C4-2B (cell line): ENCODE data around the gene CA5A.
A peak's percentile ranks its signal among the peaks of the same experiment; 100 is the strongest.
"Not testable (repeated sequence)": the region's sequence is repeated elsewhere in the genome, so short reads cannot be mapped to it uniquely, and the experiment has no call there.

Experiments used
- H3K27ac ChIP-seq: fragments of 450-650 bp; 2 replicates; pipeline ENCODE4 v1.5.1; 2017
- ZFX ChIP-seq: fragments of 450-650 bp; IDR thresholded peaks from 2 replicates; pipeline ENCODE4 v1.6.1; 2017
- TF ChIP-seq, protein P1 (sequence below): fragments of 450-650 bp; conservative IDR thresholded peaks from 2 replicates; pipeline ENCODE4 v1.5.1; 2017; ENCODE audit warnings: mild to moderate bottlenecking

Gene CA5A

DNA sequence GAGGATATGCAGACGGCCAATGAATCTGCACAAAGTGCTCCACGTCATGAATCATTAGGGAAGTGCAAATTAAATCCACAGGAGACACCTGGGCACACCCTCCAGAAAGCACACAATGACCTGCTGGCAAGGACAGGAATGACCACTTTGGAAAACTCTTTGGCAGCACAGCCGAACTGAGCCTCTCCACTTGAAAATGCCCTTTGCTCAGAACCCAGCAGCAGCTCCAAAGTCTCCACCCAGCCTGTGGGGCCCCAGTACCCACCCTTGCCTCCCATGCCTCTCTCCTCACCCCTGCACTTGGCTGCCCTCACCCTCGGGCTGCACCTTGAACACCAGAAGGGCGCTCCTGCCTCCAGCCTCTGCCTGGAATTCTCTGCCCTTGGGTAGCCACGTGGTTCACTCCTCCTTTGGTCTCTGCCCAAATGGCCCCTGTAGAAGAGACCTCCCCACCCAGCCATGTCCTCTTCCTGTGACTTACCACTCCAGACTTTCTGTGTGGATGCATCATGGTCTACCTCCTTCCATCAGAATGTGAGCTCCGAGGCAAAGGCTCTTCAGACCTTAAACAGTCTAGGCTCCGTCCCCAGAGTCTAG is 50.9 kb downstream of the CA5A start:
- not testable (repeated sequence) for H3K27ac ChIP-seq

DNA sequence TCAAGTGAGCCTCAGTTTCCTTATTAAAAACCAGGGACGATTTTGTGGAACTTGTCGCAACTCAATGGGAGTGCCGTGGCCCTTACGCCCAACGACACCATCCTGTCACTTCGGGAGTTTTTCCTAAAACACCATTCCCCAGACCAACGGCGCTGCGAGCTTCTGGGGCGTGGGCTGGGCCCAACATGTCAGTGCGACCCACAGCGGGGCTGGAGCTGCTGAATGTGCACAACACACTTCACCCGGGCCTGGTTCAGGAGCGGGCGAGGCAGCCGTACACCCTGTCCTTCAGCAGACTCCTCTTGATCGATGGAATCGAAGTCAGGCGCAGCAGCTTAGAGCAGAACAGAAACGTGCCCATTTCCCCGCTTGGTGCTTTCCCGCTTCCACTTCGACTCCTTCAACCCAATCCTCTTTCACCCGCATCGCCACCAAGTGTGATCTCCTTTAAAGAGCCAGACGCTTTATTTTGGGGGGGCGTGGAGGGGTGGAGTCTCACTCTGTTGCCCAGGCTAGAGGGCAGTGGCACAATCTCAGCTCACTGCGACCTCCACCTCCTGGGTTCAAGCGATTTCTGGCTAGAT is 53.8 kb downstream of the CA5A start:
- TF ChIP-seq ZFX, result no peak
- TF ChIP-seq, protein P1, sequence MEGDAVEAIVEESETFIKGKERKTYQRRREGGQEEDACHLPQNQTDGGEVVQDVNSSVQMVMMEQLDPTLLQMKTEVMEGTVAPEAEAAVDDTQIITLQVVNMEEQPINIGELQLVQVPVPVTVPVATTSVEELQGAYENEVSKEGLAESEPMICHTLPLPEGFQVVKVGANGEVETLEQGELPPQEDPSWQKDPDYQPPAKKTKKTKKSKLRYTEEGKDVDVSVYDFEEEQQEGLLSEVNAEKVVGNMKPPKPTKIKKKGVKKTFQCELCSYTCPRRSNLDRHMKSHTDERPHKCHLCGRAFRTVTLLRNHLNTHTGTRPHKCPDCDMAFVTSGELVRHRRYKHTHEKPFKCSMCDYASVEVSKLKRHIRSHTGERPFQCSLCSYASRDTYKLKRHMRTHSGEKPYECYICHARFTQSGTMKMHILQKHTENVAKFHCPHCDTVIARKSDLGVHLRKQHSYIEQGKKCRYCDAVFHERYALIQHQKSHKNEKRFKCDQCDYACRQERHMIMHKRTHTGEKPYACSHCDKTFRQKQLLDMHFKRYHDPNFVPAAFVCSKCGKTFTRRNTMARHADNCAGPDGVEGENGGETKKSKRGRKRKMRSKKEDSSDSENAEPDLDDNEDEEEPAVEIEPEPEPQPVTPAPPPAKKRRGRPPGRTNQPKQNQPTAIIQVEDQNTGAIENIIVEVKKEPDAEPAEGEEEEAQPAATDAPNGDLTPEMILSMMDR, result no peak
- no peak overlapping the region for H3K27ac ChIP-seq

DNA sequence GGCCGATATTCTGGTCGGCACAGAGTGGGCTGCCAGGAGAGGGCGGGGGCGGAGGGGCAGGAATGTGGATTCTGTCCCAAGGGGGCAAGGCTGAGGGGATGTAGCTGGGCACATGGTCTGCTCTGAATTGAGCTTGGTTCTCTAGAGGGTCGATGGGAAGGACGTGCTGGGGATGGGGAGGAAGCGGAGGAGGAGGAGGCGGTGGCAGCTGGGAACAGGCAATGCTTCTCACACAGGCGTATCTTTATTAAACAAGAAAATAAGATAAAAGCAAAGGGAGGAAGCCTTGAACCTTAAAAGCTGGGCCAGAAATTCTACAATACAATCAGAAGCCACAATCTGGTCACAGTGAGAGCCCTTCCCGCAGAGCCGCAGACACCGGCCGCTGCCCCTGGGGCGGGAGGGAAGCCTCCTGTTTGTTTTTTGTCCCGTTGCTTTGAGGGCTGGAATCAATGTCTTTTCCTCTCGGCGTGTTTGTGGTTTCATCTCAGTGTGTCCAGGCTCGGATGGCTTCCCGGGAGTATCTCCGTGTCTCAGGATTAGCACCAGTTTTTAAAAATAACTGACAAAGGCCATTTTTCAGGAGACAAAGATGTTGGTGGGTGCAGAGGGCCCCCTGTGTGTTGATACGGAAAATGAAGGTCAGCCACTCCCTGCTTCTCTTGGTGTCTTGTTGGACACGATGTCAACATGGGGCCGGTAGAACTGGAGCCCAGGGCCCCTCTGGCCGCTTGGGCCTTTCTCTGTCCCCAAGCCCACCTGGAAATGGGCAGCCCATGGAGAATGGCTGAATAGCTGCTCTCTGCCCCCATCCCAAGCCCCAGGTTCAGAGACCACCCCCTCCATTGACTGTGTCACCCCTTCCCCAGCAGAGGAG is 54.8 kb downstream of the CA5A start:
- no peak overlapping the region for H3K27ac ChIP-seq
- TF ChIP-seq, protein P1, result no peak
- TF ChIP-seq ZFX, result no peak

DNA sequence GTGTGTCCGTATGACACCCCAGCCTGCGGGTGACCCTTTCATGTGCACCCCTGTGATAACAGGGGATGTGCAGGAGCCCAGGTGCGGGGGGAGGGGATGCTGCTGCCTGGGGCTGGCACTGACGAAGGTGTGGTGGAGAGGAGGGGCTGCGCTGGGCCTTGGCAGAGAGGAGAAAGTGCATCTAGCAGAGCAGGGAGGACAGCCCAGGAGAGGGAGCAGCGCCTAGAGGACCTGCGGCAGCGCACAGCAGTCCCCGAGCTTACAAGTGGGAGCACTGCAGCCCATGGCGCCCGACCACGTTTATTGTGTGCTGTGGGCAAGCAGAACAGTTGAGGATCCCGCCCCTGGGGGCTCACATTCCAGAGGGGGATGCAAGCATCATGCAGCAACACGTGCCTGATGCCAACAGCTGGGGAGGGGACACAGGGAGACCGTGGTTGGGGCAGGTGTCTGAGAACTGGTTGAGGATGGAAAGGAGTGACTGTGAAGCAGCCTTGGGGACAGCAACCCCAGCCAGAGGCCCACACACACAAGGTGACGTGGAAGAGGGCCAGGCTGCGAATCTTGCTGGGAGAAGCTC is 56.1 kb downstream of the CA5A start:
- H3K27ac ChIP-seq, result no peak overlapping the region
- TF ChIP-seq ZFX, result no peak

DNA sequence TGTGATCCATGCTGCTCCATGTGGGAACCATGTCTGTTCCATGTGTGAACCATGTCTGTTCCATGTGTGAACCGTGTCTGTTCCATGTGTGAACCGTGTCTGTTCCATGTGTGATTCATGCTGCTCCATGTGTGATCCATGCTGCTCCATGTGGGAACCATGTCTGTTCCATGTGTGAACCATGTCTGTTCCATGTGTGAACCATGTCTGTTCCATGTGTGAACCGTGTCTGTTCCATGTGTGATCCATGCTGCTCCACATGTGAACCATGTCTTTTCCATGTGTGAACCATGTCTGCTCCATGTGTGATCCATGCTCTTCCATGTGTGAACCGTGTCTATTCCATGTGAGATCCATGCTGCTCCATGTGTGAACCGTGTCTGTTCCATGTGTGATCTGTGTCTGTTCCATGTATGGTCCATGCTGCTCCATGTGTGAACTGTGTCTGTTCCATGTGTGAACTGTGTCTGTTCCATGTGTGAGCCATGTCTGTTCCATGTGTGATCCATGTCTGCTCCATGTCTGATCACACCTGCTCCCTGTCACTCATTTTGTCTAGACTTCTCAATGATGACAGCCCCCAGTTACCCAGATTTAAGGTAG is 56.8 kb downstream of the CA5A start:
- not testable (repeated sequence) for H3K27ac ChIP-seq

DNA sequence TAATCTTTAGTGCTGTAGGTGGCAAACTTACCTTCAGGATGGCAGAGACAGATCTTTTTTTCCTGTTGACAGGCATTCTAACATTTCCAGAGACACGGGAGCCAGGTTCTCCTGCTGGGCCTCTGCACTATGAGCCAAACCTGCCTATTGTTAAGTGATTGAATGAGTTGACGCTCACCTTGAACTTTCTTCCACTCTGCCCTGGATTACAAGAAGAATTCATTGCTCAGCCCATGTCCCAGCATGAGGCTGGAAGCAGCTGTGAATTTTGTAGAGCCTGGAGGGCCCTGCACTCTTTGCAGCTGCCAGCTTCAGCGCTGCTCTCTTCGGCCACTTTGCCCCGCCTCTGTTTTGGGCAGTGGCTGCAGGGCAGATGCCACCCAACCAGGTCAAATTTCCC is 57.6 kb downstream of the CA5A start:
- H3K27ac ChIP-seq, result no peak overlapping the region
- TF ChIP-seq, protein P1, result no peak
- TF ChIP-seq ZFX, result no peak

DNA sequence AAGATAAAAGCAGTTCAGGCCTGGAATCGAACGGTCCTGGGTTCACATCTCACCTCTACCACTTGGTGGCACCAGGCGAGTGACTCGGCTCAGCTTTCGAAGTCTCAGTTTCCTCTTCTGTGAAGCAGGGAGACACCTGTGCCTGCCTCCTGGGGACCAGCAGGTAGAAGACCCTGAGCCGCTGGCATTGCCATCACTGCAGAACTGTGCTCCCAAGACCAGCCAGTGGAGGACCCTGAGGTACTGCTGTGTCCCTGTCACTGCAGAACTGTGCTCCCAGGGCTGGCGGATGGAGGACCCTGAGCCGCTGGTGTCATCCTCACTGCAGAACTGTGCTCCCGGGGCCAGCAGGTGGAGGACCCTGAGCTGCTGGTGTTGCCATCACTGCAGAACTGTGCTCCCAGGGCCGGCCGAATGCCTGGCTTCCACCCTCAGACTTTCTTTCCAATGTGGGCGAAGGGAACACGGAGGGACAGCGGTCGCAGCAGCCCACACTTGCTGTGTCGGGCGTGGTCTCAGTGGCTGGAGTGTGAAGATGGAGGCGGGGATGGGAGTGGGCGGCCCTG is 58.3 kb downstream of the CA5A start:
- H3K27ac ChIP-seq, result no peak overlapping the region
- TF ChIP-seq, protein P1, result no peak; the same call in 1 of the 2 replicates
- no peak for TF ChIP-seq ZFX

DNA sequence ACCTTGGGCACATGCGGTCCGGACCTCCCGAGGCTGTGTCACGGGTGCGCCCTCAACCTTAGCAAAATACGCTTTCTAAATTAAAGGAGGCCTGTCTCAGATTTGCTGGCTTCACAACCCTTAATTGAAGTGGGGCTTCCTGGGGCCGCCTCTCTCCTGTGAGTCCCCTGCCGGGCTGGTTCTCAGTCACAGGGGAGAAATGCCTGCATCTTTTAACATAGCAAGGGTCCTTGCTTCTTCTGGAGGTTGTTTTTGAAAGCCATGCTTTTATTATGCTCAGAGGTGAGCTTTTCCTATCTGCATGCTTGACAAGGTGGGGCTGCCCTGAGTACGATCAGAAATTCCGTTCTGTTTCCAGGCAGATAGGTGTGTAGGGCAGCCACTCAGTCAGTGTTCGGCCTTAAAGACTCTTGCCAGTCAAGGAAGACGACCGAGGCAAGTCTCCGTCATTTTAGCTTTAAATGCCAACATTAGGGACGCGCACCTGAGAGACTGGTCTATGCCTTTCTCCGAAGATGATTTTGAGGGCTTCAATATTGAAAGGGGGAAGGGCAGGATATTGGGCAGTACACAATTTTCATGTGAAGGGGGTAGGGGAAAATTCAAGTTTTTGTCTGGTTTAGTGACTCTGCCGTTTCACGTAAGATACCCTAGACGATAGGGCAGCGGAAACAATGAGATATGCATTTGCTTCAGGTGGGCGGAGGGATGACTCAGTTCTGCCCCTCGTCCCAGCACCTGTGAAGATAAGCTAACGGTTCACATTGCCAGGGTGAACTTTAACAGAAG is 61.5 kb downstream of the CA5A start:
- no peak overlapping the region for H3K27ac ChIP-seq
- no peak for TF ChIP-seq ZFX
- TF ChIP-seq, protein P1, result no peak

DNA sequence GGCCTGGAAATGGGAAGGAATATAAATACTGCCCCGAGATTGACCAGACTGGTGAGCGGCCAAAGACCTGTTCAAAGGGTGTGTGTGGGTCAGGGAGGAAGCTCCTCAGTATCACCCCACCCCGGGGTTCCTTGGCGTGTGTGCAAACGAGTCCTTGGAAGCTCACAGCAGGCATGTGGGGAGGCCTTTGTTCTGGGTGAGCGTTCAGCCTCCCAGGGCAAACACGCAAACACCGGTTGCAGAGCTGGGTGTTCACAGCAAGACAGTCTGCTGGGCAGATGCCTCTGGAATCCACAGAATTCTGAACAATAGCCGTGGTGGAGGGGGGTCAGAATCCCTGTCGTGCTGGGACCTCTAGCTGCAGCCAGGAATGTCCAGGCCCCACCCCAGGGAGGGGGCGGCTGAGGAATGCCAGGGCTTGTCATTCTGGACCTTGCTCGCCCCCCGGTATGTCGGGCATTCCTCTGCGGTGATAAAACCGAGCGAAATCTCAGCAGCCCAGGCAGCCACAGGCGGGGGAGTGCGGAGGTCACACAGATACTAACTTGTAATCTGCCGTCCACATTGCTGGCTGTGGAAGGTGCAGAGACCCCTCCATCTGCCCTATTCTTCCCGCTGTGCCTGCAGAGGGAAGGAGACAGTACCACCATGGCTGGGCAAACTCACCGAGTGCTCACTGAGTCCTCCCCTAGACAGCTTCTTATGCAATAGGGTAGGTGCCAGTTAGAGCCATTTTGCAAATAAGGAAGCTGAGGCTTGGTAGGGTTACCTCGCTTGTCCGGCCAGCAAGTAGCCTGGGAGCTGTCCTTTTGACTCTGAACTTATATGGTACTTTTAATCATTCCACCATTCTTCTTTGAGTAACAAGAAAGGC is 65.7 kb downstream of the CA5A start:
- H3K27ac ChIP-seq, result peak overlapping the region; percentile 65

DNA sequence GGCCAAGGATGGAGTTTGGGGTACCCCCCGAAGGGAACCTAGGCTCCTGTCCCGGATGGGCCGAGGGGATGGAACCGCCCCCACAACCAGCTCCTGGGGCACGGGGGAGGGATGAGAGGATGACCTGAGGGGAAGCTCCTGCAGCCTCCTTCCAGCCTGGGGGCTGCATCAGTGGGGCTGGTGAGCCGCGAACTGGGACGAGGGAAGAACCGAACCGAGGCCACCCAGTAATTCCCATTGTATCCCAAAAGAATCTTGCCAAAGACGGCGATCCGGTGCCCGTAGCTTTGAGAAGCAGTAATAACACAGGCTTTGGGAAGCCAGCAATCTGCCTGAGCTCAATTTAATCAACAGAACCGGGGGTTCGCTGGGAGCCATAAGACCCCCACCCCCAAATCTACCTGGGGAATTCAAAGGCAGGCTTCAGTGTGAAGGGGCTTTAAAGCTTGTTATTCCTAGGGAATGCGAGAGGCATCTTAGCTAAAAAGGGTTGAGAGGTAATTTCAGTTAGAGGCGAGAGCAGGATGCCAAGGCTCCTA is 66.4 kb downstream of the CA5A start:
- not testable (repeated sequence) for H3K27ac ChIP-seq
